Prostate gland (tissue), 2 donors: ENCODE data around the gene AOC1. TPM values are rescaled to one million over a fixed set of nuclear protein-coding genes. Genes with fewer than 3 reads are reported as not detected.
A peak's percentile ranks its signal among the peaks of the same experiment; 100 is the strongest.
"Not testable (repeated sequence)": the region's sequence is repeated elsewhere in the genome, so short reads cannot be mapped to it uniquely, and the experiment has no call there.

ENCODE experiments used
- DNase-seq: peaks from one replicate; pipeline ENCODE4 v3.0.0-alpha.2; 2019; ENCODE audit warnings: low spot score
- H3K27ac ChIP-seq, 2 donors: fragments of 200-600 bp; sonication (generic); 2 replicates each; pipeline ENCODE4 v1.5.1; 2017 to 2019
- H3K27me3 ChIP-seq: fragments of 200-600 bp; sonication (generic); replicated peaks from 2 replicates; pipeline ENCODE4 v1.5.1; 2019; ENCODE audit not compliant: insufficient read depth
- H3K36me3 ChIP-seq, 2 donors: fragments of 200-600 bp; sonication (generic); 1 replicate in 1 of 2; 2 replicates in 1 of 2; pipeline versions ENCODE4 v1.5.1 to v1.8.1; 2017 to 2019
- H3K4me1 ChIP-seq: fragments of 200-600 bp; sonication (generic); replicated peaks from 2 replicates; pipeline ENCODE4 v1.5.1; 2019
- H3K4me3 ChIP-seq, 2 donors: fragments of 200-600 bp; sonication (generic); 2 replicates each; pipeline ENCODE4 v1.5.1; 2017 to 2019
- H3K9me3 ChIP-seq: fragments of 200-600 bp; sonication (generic); 2 replicates; pipeline ENCODE4 v1.5.1; 2017
- POLR2A ChIP-seq: fragments of 450-650 bp; IDR thresholded peaks from one replicate; pipeline ENCODE4 v1.6.1; 2016; ENCODE audit warnings: antibody characterized with exemption, mild to moderate bottlenecking
- POLR2AphosphoS5 ChIP-seq: sonication (generic); formaldehyde crosslinking; IDR thresholded peaks from one replicate; pipeline ENCODE4 v1.6.1; 2017; ENCODE audit warnings: antibody characterized with exemption
- WGBS: methylation state at CpG from one replicate; pipeline ENCODE4 v1.1.5; 2018; 5-methylcytosine and 5-hydroxymethylcytosine counted together
- intact Hi-C: fragments of 100-400 bp; cut with DNase I; formaldehyde crosslinking; loops from one replicate; pipeline ENCODE4 v1.14.2; 2022
- total RNA-seq, 2 donors: library from RNA; depleted of rRNA; stranded (reverse); fragments of >200 nt; gene quantifications; one replicate each; pipeline ENCODE4 v1.1.0, GENCODE V29; 2016
- TF ChIP-seq, protein P1 (sequence below), 4 experiments: fragments of 200-600 bp in 2 of 4; fragments of 450-650 bp in 2 of 4; sonication (generic) in 2 of 4; IDR thresholded peaks; 1 replicate in 3 of 4; 2 replicates in 1 of 4; pipeline ENCODE4 v1.5.1; 2016 to 2019; ENCODE audit warnings: antibody characterized with exemption in 4 of 4, mild to moderate bottlenecking in 2 of 4, moderate library complexity in 2 of 4

AOC1 gene
- total RNA-seq, 2 donors from 2014 or later: 2.1 to 3.1 TPM

DNA sequence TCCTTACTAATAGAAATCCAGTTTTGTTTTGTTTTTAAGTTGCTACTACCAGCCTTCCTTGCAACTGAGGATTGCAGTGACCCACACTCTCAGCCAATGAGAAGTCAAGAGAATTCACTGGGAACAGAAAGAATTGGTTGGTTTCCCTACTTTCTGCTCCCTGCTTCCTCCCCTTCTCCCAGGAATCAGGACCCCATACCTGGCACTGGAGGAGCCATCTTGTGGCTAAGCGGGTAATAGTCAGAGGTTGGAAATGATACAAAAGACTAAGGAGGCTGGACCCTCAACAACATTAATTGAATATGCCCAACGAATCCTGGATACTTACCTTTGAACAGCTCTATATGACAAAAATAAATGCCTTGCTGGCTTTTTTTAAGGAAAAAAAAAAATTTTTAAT lies 45.5 kb upstream of the AOC1 start:
- intact Hi-C loops: no loop called here
- H3K27ac ChIP-seq: no peak overlapping the region
- 79% methylated on average over 2 of the region's 2 CpGs for WGBS
- H3K9me3 ChIP-seq: no peaks in the 10 kb centered on the region
- no peaks in the 10 kb centered on the region for H3K36me3 ChIP-seq
- no peaks in the 10 kb centered on the region for H3K4me1 ChIP-seq
- TF ChIP-seq, protein P1, sequence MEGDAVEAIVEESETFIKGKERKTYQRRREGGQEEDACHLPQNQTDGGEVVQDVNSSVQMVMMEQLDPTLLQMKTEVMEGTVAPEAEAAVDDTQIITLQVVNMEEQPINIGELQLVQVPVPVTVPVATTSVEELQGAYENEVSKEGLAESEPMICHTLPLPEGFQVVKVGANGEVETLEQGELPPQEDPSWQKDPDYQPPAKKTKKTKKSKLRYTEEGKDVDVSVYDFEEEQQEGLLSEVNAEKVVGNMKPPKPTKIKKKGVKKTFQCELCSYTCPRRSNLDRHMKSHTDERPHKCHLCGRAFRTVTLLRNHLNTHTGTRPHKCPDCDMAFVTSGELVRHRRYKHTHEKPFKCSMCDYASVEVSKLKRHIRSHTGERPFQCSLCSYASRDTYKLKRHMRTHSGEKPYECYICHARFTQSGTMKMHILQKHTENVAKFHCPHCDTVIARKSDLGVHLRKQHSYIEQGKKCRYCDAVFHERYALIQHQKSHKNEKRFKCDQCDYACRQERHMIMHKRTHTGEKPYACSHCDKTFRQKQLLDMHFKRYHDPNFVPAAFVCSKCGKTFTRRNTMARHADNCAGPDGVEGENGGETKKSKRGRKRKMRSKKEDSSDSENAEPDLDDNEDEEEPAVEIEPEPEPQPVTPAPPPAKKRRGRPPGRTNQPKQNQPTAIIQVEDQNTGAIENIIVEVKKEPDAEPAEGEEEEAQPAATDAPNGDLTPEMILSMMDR (IDR thresholded peaks at IDR 0.05): no peak
- TF ChIP-seq POLR2AphosphoS5: no peak
- no peak for TF ChIP-seq POLR2A
- H3K27me3 ChIP-seq: no peaks in the 10 kb centered on the region
- DNase-seq: no peak
- H3K4me3 ChIP-seq: no peak overlapping the region

DNA sequence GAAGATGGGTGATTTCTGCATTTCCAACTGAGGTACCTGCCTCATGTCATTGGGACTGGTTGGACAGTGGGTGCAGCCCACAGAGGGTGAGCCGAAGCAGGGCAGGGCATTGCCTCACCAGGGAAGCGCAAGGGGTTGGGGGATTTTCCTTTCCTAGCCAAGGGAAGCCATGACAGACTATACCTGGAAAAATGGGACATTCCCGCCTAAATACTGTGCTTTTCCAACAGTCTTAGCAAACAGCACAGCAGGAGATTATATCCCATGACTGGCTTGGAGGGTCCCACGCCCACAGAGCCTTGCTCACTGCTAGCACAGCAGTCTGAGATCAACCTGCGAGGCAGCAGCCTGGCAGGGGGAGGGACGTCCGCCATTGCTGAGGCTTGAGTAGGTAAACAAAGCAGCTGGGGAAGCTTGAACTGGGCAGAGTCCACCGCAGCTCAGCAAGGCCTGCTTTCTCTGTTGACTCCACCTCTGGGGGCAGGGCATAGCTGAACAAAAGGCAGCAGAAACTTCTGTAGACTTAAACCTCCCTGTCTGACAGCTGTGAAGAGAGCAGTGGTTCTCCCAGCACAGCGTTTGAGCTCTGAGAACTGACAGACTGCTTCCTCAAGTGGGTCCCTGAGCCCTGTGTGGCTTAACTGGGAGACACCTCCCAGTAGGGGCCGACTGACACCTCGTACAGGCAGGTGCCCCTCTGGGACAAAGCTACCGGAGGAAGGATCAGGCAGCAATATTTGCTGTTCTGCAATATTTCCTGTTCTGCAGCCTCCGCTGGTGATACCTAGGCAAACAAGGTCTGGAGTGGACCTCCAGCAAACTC lies 44.5 kb upstream of the AOC1 start:
- DNase-seq, H3K27me3 ChIP-seq, H3K9me3 ChIP-seq, intact Hi-C loops, H3K4me1 ChIP-seq, H3K36me3 ChIP-seq, H3K4me3 ChIP-seq: not testable (repeated sequence)
- WGBS: 42% methylated on average over 13 of the region's 13 CpGs
- peak overlapping the region in 1 of 2 donors; percentile 57 for H3K27ac ChIP-seq

DNA sequence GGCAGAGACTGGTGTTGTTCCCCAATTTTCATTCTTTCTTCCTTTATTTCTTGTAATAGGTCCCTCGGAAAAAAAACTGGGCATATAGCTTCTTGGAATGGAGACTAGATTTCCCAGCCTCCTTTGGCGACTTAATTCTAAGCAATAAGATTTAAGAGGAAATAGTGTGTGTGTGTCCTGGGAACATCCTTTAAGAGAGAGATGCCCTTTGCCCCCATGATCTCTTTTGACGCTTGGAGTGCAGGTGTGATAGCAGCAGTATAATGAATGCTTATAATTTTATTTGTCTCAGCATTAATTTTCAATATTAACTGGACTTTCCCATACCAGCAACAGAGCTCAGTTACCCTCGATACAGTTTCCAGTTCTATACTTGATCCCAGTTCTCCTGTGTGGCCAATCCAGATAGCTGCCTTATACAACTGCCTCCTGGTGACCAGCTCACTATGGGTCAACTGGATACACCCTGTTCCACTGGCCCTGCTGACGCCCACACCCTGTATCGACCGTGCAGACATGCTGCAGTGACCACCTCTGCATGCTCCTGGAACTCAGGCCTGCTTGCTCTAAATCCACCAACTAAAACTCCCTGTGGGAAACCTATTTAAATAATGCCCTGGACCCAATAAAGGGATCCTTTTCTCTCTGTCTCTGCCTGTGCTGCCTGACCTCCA lies 37.9 kb upstream of the AOC1 start:
- no peak overlapping the region for H3K27ac ChIP-seq
- no peaks in the 10 kb centered on the region for H3K9me3 ChIP-seq
- intact Hi-C loops: no loop called here
- TF ChIP-seq, protein P1 (IDR thresholded peaks at IDR 0.05): no peak
- TF ChIP-seq POLR2AphosphoS5 (no peak), POLR2A (no peak)
- no peak for DNase-seq
- no peaks in the 10 kb centered on the region for H3K36me3 ChIP-seq
- no peak overlapping the region for H3K4me3 ChIP-seq
- whole genome bisulfite sequencing: 84% methylated on average over 7 of the region's 7 CpGs
- no peaks in the 10 kb centered on the region for H3K4me1 ChIP-seq
- no peaks in the 10 kb centered on the region for H3K27me3 ChIP-seq

DNA sequence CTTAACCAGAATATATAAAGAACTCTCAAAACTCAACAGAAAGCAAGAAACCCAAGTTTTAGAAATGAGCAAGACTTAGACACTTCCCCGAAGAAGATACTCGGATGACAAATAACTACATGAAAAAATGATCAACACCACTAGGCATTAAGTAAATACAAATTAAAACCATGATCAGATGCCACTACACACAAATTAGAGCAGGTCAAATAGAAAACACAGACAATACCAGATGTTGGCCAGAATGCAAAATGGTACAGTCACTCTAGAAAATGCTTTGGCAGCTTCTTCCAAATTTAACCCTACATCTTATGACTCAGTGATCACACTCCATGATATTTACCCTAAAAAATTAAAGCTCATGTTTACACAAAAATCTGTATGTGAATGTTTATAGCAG lies 33.3 kb upstream of the AOC1 start:
- intact Hi-C loops: no loop called here
- Histone ChIP-seq H3K36me3 (no peaks in the 10 kb centered on the region), H3K4me3 (no peak overlapping the region), H3K27ac (no peak overlapping the region), H3K4me1 (no peaks in the 10 kb centered on the region), H3K27me3 (no peaks in the 10 kb centered on the region), H3K9me3 (no peaks in the 10 kb centered on the region)
- no peak for DNase-seq
- no peak for TF ChIP-seq POLR2AphosphoS5
- TF ChIP-seq, protein P1 (IDR thresholded peaks at IDR 0.05): no peak
- no peak for TF ChIP-seq POLR2A
- 87% methylated on average over 2 of the region's 2 CpGs for WGBS

DNA sequence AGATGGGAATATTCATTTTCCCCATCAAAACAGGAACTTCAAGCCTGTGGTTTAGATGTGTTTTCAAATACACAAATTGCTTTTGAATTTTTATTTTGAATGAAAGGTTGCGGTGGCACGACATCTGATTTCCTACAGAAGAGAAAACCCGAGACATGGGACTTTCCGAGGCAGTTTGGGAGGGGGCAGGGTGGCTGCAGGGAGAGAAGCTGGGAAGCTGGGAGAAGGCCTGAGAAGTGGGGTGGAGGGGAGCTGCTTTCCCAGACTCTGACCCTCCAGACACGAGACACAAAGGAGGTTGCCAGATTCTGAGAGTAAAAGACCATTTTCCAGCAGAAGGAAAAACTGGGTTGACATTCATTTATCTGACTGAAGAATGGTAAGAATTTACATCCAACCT lies 32.2 kb upstream of the AOC1 start:
- Histone ChIP-seq H3K9me3 (no peaks in the 10 kb centered on the region), H3K4me3 (no peak overlapping the region), H3K27me3 (no peaks in the 10 kb centered on the region), H3K36me3 (no peaks in the 10 kb centered on the region), H3K4me1 (no peaks in the 10 kb centered on the region), H3K27ac (no peak overlapping the region)
- DNase-seq: no peak
- 54% methylated on average over 5 of the region's 5 CpGs for WGBS
- TF ChIP-seq, protein P1 (IDR thresholded peaks at IDR 0.05): no peak
- no peak for TF ChIP-seq POLR2AphosphoS5
- no peak for TF ChIP-seq POLR2A
- intact Hi-C loops: no loop called here
